HepG2 (cell line): ENCODE measurements around the gene RASSF10. TPM values are rescaled to one million over a fixed set of nuclear protein-coding genes. Genes with fewer than 3 reads are reported as not detected.

Experiments
- ASH2L ChIP-seq: fragments of 300-600, 200-600 bp; sonication (generic); IDR thresholded peaks from 2 replicates; pipeline ENCODE4 v1.7.0; 2017; ENCODE audit warnings: low read depth, mild to moderate bottlenecking, moderate library complexity, mixed read lengths, low read length; ENCODE audit not compliant: insufficient read length
- FOXA1 ChIP-seq, 2 experiments: fragments of 450-650 bp in 1 of 2; sonication (generic) in 1 of 2; formaldehyde crosslinking in 1 of 2; IDR thresholded peaks; 2 replicates each; pipeline versions ENCODE4 v1.4.0 to v1.6.1; 2016 to 2020; ENCODE audit warnings: missing genetic modification reagents in 1 of 2
- MXI1 ChIP-seq: IDR thresholded peaks from 3 replicates; pipeline ENCODE4 v1.6.1; 2012; ENCODE audit warnings: low read depth, low read length, inconsistent platforms, borderline replicate concordance
- NONO ChIP-seq, 2 experiments: fragments of 450-650 bp in 1 of 2; sonication (generic) in 1 of 2; formaldehyde crosslinking in 1 of 2; IDR thresholded peaks in 1 of 2; conservative IDR thresholded peaks in 1 of 2; 2 replicates each; pipeline versions ENCODE4 v1.6.1 to v1.8.0; 2017 to 2022; ENCODE audit warnings: mild to moderate bottlenecking in 1 of 2, missing genetic modification reagents in 1 of 2, moderate library complexity in 1 of 2
- RAD21 ChIP-seq: fragments of 450-650 bp; formaldehyde crosslinking; IDR thresholded peaks from 2 replicates; pipeline ENCODE4 v1.5.0; 2020; ENCODE audit warnings: mild to moderate bottlenecking
- TEAD3 ChIP-seq: optimal IDR thresholded peaks from 2 replicates; pipeline ENCODE3; 2016; ENCODE audit warnings: borderline replicate concordance
- ZFP41 ChIP-seq: sonication (generic); formaldehyde crosslinking; IDR thresholded peaks from 2 replicates; pipeline ENCODE4 v1.4.0; 2020; ENCODE audit warnings: mild to moderate bottlenecking, missing genetic modification reagents, borderline replicate concordance
- ZKSCAN8 ChIP-seq: IDR thresholded peaks from 2 replicates; pipeline ENCODE4 v1.6.1; 2016; ENCODE audit warnings: borderline replicate concordance, missing genetic modification reagents, missing compliant biosample characterization
- ZNF501 ChIP-seq: sonication (generic); formaldehyde crosslinking; IDR thresholded peaks from 2 replicates; pipeline ENCODE4 v1.5.1; 2020; ENCODE audit warnings: mild to moderate bottlenecking, moderate library complexity, missing genetic modification reagents
- ZNF567 ChIP-seq: sonication (generic); formaldehyde crosslinking; IDR thresholded peaks from 2 replicates; pipeline ENCODE4 v1.8.1; 2023; ENCODE audit warnings: mild to moderate bottlenecking, missing genetic modification reagents, borderline replicate concordance
- ZNF615 ChIP-seq: sonication (generic); formaldehyde crosslinking; IDR thresholded peaks from 2 replicates; pipeline ENCODE4 v1.5.0; 2020; ENCODE audit warnings: mild to moderate bottlenecking, missing genetic modification reagents, borderline replicate concordance
- ZNF619 ChIP-seq: sonication (generic); formaldehyde crosslinking; IDR thresholded peaks from 2 replicates; pipeline ENCODE4 v1.4.0; 2020; ENCODE audit warnings: mild to moderate bottlenecking, missing genetic modification reagents
- ZNF709 ChIP-seq: sonication (generic); formaldehyde crosslinking; IDR thresholded peaks from 2 replicates; pipeline ENCODE4 v1.5.0; 2020; ENCODE audit warnings: mild to moderate bottlenecking, missing genetic modification reagents
- ZNF850 ChIP-seq: sonication (generic); formaldehyde crosslinking; conservative IDR thresholded peaks from 2 replicates; pipeline ENCODE4 v1.9.0; 2021; ENCODE audit warnings: mild to moderate bottlenecking, missing genetic modification reagents
- polyA plus RNA-seq, 8 experiments: library from polyadenylated mRNA; depleted of rRNA in 3 of 8; stranded (reverse) in 7 of 8; unstranded in 1 of 8; fragments of >200 nt; fragmentation: Illumina TruSeq in 4 of 8; extraction: Trizol in 4 of 8; gene quantifications; 2 replicates each; pipeline versions ENCODE4 v1.2.1 to v1.2.3, GENCODE V29; 2011 to 2016; ENCODE audit warnings: low read depth in 4 of 8, missing spikeins in 1 of 8, mixed read lengths in 1 of 8; ENCODE audit not compliant: insufficient read depth in 1 of 8
- total RNA-seq, 5 experiments: library from RNA; depleted of rRNA; stranded (reverse); fragments of >200 nt; fragmentation: Illumina TruSeq; extraction: Trizol; gene quantifications; 2 replicates each; pipeline ENCODE4 v1.2.3, GENCODE V29; 2016; ENCODE audit warnings: low read depth in 1 of 5
- TF ChIP-seq, protein P1 (sequence below): sonication (generic); formaldehyde crosslinking; IDR thresholded peaks from 2 replicates; pipeline ENCODE4 v1.5.1; 2020; ENCODE audit warnings: missing genetic modification reagents, mild to moderate bottlenecking, borderline replicate concordance
- TF ChIP-seq, protein P2 (sequence below): sonication (generic); formaldehyde crosslinking; IDR thresholded peaks from 2 replicates; pipeline ENCODE4 v1.4.0; 2020; ENCODE audit warnings: missing genetic modification reagents
- TF ChIP-seq, protein P3 (sequence below): sonication (generic); formaldehyde crosslinking; IDR thresholded peaks from 2 replicates; pipeline ENCODE4 v1.8.0; 2022; ENCODE audit warnings: mild to moderate bottlenecking, missing genetic modification reagents, borderline replicate concordance
- TF ChIP-seq, protein P4 (sequence below): sonication (generic); formaldehyde crosslinking; IDR thresholded peaks from 2 replicates; pipeline ENCODE4 v1.4.0; 2020; ENCODE audit warnings: mild to moderate bottlenecking, missing genetic modification reagents

Gene RASSF10
- total and polyA plus RNA-seq, 2 of the 13 experiments (the other 11 are each of a cell fraction or from before 2014, with no cell fraction given): not detected

DNA sequence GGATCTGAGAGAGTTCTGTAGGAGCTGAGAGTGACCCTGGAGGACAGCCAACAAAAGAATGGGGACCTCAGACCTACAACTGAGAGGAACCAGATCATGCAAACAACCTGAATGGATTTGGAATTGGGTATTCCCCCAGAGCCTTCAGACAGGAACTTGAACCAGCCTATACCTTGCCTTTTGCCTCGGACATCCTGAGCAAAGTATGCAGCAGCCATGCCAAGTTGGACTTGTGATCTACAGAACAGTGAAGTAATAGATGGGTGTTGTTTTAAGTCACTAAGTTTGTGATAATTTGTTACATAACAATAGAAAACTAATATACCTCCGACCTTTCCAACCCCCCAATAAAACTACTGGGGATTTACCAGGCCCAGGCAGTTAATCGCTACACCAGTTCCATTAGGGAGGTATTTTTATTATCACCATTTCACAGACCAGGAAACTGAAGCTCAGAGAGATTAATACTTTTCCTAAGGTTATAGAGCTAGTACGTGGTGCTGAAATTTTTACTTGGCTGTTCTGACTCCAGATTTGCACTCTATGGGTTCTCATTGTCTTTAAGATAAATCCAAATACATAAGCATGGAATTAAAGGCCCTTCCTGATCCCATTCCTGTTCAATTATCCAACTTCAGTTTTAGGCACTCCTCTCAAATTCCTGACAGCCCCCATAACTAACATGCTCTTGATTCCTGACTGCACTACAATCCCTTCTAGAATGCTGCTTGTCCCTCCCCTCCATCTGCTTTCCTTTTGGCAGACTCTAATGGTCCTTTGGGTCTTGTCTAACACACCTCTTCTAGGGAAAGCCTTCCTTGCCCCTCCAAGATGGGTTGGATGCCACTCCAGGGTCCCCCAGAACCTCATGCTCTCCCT, 1.7 kb upstream of the RASSF10 start (continued):
- TF ChIP-seq, protein P1, sequence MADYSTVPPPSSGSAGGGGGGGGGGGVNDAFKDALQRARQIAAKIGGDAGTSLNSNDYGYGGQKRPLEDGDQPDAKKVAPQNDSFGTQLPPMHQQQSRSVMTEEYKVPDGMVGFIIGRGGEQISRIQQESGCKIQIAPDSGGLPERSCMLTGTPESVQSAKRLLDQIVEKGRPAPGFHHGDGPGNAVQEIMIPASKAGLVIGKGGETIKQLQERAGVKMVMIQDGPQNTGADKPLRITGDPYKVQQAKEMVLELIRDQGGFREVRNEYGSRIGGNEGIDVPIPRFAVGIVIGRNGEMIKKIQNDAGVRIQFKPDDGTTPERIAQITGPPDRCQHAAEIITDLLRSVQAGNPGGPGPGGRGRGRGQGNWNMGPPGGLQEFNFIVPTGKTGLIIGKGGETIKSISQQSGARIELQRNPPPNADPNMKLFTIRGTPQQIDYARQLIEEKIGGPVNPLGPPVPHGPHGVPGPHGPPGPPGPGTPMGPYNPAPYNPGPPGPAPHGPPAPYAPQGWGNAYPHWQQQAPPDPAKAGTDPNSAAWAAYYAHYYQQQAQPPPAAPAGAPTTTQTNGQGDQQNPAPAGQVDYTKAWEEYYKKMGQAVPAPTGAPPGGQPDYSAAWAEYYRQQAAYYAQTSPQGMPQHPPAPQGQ (CRISPR knock-in tag): no peak
- TF ChIP-seq ZNF567 (CRISPR knock-in tag): no peak
- TF ChIP-seq RAD21 (CRISPR knock-in tag): no peak
- TF ChIP-seq, protein P2, sequence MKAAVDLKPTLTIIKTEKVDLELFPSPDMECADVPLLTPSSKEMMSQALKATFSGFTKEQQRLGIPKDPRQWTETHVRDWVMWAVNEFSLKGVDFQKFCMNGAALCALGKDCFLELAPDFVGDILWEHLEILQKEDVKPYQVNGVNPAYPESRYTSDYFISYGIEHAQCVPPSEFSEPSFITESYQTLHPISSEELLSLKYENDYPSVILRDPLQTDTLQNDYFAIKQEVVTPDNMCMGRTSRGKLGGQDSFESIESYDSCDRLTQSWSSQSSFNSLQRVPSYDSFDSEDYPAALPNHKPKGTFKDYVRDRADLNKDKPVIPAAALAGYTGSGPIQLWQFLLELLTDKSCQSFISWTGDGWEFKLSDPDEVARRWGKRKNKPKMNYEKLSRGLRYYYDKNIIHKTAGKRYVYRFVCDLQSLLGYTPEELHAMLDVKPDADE (CRISPR knock-in tag): no peak
- peak; percentile 61; the same call in 1 of the 2 replicates for TF ChIP-seq ZNF501 (CRISPR knock-in tag)
- TF ChIP-seq, protein P3, sequence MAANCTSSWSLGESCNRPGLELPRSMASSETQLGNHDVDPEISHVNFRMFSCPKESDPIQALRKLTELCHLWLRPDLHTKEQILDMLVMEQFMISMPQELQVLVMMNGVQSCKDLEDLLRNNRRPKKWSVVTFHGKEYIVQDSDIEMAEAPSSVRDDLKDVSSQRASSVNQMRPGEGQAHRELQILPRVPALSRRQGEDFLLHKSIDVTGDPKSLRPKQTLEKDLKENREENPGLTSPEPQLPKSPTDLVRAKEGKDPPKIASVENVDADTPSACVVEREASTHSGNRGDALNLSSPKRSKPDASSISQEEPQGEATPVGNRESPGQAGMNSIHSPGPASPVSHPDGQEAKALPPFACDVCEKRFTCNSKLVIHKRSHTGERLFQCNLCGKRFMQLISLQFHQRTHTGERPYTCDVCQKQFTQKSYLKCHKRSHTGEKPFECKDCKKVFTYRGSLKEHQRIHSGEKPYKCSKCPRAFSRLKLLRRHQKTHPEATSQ: no peak
- peak; percentile 58 for TF ChIP-seq TEAD3 (CRISPR knock-in tag)
- TF ChIP-seq MXI1: no peak
- TF ChIP-seq ZNF619 (CRISPR knock-in tag): no peak
- TF ChIP-seq ZNF615 (CRISPR knock-in tag): no peak
- no peak for TF ChIP-seq ZNF850 (CRISPR knock-in tag)
- no peak for TF ChIP-seq ZFP41
- TF ChIP-seq FOXA1 (IDR thresholded peaks at IDR 0.05): no peak
- TF ChIP-seq FOXA1 (CRISPR knock-in tag; IDR thresholded peaks at IDR 0.05): no peak
- TF ChIP-seq ASH2L: peak; percentile 52
- peak; percentile 34; the same call in 1 of the 2 replicates for TF ChIP-seq ZNF709 (CRISPR knock-in tag)
- no peak for TF ChIP-seq NONO (IDR thresholded peaks at IDR 0.05)
- TF ChIP-seq NONO (CRISPR knock-in tag; conservative IDR thresholded peaks at IDR 0.05): no peak
- TF ChIP-seq ZKSCAN8 (CRISPR knock-in tag): no peak
- TF ChIP-seq, protein P4, sequence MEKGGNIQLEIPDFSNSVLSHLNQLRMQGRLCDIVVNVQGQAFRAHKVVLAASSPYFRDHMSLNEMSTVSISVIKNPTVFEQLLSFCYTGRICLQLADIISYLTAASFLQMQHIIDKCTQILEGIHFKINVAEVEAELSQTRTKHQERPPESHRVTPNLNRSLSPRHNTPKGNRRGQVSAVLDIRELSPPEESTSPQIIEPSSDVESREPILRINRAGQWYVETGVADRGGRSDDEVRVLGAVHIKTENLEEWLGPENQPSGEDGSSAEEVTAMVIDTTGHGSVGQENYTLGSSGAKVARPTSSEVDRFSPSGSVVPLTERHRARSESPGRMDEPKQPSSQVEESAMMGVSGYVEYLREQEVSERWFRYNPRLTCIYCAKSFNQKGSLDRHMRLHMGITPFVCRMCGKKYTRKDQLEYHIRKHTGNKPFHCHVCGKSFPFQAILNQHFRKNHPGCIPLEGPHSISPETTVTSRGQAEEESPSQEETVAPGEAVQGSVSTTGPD (CRISPR knock-in tag): no peak
